ENCODE data around the gene TMEM270. TPM values are rescaled to one million over a fixed set of nuclear protein-coding genes. Genes with fewer than 3 reads are reported as not detected.

TMEM270 gene
- total and polyA plus RNA-seq, 2 donors (not counting 1 experiment from before 2014, with no cell fraction given), result not detected

DNA sequence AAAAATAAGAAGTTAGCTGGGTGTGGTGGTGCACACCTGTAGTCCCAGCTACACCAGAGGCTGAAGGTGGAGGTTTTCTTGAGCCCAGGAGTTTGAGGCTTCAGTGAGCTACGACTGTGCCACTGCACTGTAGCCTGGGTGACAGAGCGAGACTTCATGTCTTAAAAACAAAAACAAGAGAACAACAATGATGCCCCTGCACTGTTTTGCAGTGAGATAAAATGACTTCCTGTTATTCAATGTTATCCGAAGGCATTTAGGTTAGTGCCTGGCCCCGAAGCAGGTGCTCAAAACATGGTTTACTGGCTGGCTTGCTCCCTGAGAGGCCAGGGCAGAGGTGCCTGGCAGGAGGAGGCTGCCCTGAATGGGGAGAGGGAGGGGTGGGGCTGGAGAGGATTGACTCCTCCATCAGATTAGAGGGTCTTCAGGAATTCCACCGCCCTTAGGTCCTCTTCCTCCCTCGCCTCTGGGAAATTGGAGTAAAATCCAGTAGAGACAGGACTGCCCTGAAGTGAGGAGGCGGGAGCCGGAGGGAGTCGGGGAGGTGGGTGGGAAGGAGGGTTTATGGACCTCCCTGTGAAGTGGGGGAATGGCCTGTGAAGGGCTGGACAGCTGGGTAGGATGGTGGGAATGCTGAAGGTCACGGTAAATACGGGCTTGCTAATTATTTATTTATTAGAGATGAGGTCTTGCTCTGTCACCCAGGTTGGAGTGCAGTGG is 36.9 kb upstream of the TMEM270 start:
- Mint-ChIP-seq H3K4me3 (no peak overlapping the region), H3K27me3 (peaks cover 7% of the 10 kb centered on the region), H3K27ac (no peak overlapping the region), H3K4me1 (peaks cover 28% of the 10 kb centered on the region), H3K9me3 (ENCODE audit: insufficient read depth) (no peaks in the 10 kb centered on the region)
- ATAC-seq (ENCODE audit: low read depth) (no peak), DNase-seq (no peak)
- 92% methylated on average over 7 of the region's 11 CpGs for WGBS (ENCODE audit: insufficient coverage)
- H4K20me1 ChIP-seq (ENCODE audit: control insufficient read depth, insufficient read depth, low read length, poor library complexity, severe bottlenecking), result no peaks in the 10 kb centered on the region
- ChIA-PET POLR2A (no interaction called here), CTCF (no interaction called here)
- no peaks in the 10 kb centered on the region for H3K36me3 ChIP-seq (replicated peaks in 1 of 2; ENCODE audit: control extremely low read depth in 1 of 2, control insufficient read depth in 1 of 2, extremely low read depth in 1 of 2, insufficient read depth in 2 of 2, low read length in 1 of 2)
- no peak overlapping the region for H2AFZ ChIP-seq (ENCODE audit: insufficient read depth, low read depth, low read length, poor library complexity, severe bottlenecking)
- H3K4me1 ChIP-seq (ENCODE audit: control insufficient read depth in 2 of 2, insufficient read depth in 2 of 2, low read length in 2 of 2), result peaks cover 23 to 24% of the 10 kb centered on the region in 2 donors
- no peak overlapping the region for H3K4me2 ChIP-seq (replicated peaks; ENCODE audit: low read depth, low read length, poor library complexity, severe bottlenecking)
- no peaks in the 10 kb centered on the region for H3K9me3 ChIP-seq (ENCODE audit: control extremely low read depth in 1 of 3, control insufficient read depth in 2 of 3, insufficient read depth in 1 of 3, low read length in 2 of 3)
- intact Hi-C loops (cut with micrococcal nuclease), result no loop called here
- peaks cover 0 to 5% (median 0%) of the 10 kb centered on the region in 4 experiments for H3K27me3 ChIP-seq (replicated peaks in 1 of 4; ENCODE audit: control extremely low read depth in 1 of 4, control insufficient read depth in 3 of 4, insufficient read depth in 4 of 4, low read length in 3 of 4)
- H3K9ac ChIP-seq (ENCODE audit: low read length), result no peak overlapping the region
- TF ChIP-seq EZH2 (IDR thresholded peaks at IDR 0.05; ENCODE audit: borderline replicate concordance, insufficient read depth, low read depth, low read length, poor library complexity, severe bottlenecking) (no peak), CTCF (IDR thresholded peaks at IDR 0.05) (no peak)
- no peak overlapping the region for H3K4me3 ChIP-seq (ENCODE audit: control extremely low read depth in 1 of 5, extremely low read depth in 1 of 5, insufficient read depth in 1 of 5, low read depth in 2 of 5, low read length in 4 of 5)
- no peak overlapping the region for H3K27ac ChIP-seq (ENCODE audit: low read length in 2 of 2)
- no peaks in the 10 kb centered on the region for H3K79me2 ChIP-seq (ENCODE audit: control insufficient read depth, insufficient read depth, low read length)

DNA sequence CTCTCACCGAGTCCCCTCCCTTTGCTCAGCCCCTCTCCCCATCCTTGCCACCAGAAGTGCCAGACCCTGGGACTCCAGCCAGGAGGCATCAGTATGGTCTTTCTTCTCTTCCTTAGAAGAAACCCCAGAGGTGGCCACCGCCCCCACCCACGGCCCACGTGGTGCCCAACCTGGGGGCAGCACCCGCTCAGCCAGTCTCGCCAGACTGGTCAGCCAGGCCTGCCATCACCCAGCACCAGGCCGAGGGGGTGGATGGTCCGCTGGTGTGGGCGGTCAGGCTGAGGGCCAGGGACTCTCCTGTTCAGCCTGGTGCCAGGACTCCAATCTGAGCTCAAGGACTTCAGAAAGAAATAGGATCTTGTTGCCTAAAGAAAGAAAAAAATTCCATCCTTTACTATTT is 36.0 kb upstream of the TMEM270 start:
- Mint-ChIP-seq H3K27ac (no peak overlapping the region), H3K27me3 (peaks cover 4% of the 10 kb centered on the region), H3K4me3 (no peak overlapping the region), H3K4me1 (peaks cover 30% of the 10 kb centered on the region), H3K9me3 (ENCODE audit: insufficient read depth) (no peaks in the 10 kb centered on the region)
- no peaks in the 10 kb centered on the region for H4K20me1 ChIP-seq (ENCODE audit: control insufficient read depth, insufficient read depth, low read length, poor library complexity, severe bottlenecking)
- H3K36me3 ChIP-seq (replicated peaks in 1 of 2; ENCODE audit: control extremely low read depth in 1 of 2, control insufficient read depth in 1 of 2, extremely low read depth in 1 of 2, insufficient read depth in 2 of 2, low read length in 1 of 2), result no peaks in the 10 kb centered on the region
- H3K4me1 ChIP-seq (ENCODE audit: control insufficient read depth in 2 of 2, insufficient read depth in 2 of 2, low read length in 2 of 2), result peaks cover 23 to 24% of the 10 kb centered on the region in 2 donors
- no peak overlapping the region for H3K4me3 ChIP-seq (ENCODE audit: control extremely low read depth in 1 of 5, extremely low read depth in 1 of 5, insufficient read depth in 1 of 5, low read depth in 2 of 5, low read length in 4 of 5)
- no peaks in the 10 kb centered on the region for H3K9me3 ChIP-seq (ENCODE audit: control extremely low read depth in 1 of 3, control insufficient read depth in 2 of 3, insufficient read depth in 1 of 3, low read length in 2 of 3)
- DNase-seq, result no peak
- intact Hi-C loops (cut with micrococcal nuclease), result no loop called here
- H2AFZ ChIP-seq (ENCODE audit: insufficient read depth, low read depth, low read length, poor library complexity, severe bottlenecking), result no peak overlapping the region
- no peak for ATAC-seq (ENCODE audit: low read depth)
- no peak overlapping the region for H3K27ac ChIP-seq (ENCODE audit: low read length in 2 of 2)
- peaks cover 0 to 5% (median 0%) of the 10 kb centered on the region in 4 experiments for H3K27me3 ChIP-seq (replicated peaks in 1 of 4; ENCODE audit: control extremely low read depth in 1 of 4, control insufficient read depth in 3 of 4, insufficient read depth in 4 of 4, low read length in 3 of 4)
- 86% methylated on average over 9 of the region's 9 CpGs for whole genome bisulfite sequencing (ENCODE audit: insufficient coverage)
- ChIA-PET POLR2A (no interaction called here), CTCF (interaction anchor here (0.6 to 5.4 kb wide), 3 partner anchors 29 to 201 kb away, joined by 3 to 31 read pairs (median 15); no protein-coding TSS in a partner anchor)
- no peaks in the 10 kb centered on the region for H3K79me2 ChIP-seq (ENCODE audit: control insufficient read depth, insufficient read depth, low read length)
- no peak for TF ChIP-seq EZH2 (IDR thresholded peaks at IDR 0.05; ENCODE audit: borderline replicate concordance, insufficient read depth, low read depth, low read length, poor library complexity, severe bottlenecking)
- no peak for TF ChIP-seq CTCF (IDR thresholded peaks at IDR 0.05)
- no peak overlapping the region for H3K9ac ChIP-seq (ENCODE audit: low read length)
- H3K4me2 ChIP-seq (replicated peaks; ENCODE audit: low read depth, low read length, poor library complexity, severe bottlenecking), result no peak overlapping the region

All from B cell (primary cell).